Spleen (tissue), 7 donors: ENCODE results near the gene KRTAP12-1.

Experiments used
- POLR2A ChIP-seq, 3 donors: fragments of 450-650 bp; IDR thresholded peaks; one replicate each; pipeline ENCODE4 v1.5.1; 2017; ENCODE audit warnings: antibody characterized with exemption in 3 of 3, mild to moderate bottlenecking in 1 of 3
- POLR2AphosphoS5 ChIP-seq, 3 donors: sonication (generic); formaldehyde crosslinking; IDR thresholded peaks; one replicate each; pipeline ENCODE4 v1.5.1; 2017; ENCODE audit warnings: antibody characterized with exemption in 3 of 3
- TF ChIP-seq, protein P1 (sequence below), 11 experiments: fragments of 200-600 bp in 7 of 11; fragments of 450-650 bp in 4 of 11; sonication (generic) in 4 of 11; IDR thresholded peaks in 8 of 11; conservative IDR thresholded peaks in 3 of 11; 1 replicate in 7 of 11; 2 replicates in 4 of 11; pipeline versions ENCODE4 v1.4.0 to v1.8.0; 2016 to 2021; ENCODE audit warnings: antibody characterized with exemption in 11 of 11, inconsistent platforms in 4 of 11, mild to moderate bottlenecking in 1 of 11
- donor health status: DM: no; HTN: no; CAD: no; lungs with moderate emphysema.
- donor health status: DM: no; HTN: no; CAD: no.
- donor health status: DM: no; HTN: no; CAD: no.

DNA sequence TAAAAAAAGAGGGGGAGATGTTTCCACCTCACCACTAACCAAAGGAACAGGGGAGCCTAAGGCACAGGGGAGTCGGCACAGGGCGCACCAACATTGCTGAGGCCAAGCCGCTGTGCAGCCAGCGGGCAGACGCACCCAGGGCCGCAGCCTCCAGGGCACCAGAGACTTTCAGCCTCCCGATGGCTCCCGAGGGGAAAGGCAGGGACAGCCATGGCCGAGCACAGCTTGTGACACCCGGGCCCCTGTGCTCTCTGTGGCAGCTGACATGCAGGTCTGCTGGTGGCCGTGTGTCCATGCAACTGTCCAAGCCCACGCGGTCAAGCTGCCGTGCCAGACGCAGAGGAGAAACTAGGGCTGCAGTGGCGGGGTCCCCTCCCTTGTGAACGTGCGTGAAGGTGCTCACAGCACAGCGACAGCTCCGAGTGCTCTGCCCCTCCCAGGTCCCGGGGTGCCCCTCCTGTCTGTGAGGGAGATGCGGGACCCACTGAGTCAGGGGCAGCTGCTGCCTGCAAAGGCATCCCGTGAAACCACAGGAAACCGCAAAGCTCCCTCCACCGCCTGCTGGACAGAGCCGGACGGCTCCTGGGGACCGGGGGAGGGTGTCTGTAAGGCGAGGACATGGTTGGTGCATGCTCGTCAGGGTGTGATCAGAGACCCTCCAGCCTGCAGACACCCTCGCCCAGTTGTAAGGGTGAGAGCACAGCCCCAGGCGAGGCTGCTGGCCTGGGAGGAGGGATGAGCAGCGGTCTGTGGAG lies 33.2 kb downstream of the KRTAP12-1 start:
- TF ChIP-seq POLR2AphosphoS5 (IDR thresholded peaks at IDR 0.05) = no peak
- TF ChIP-seq POLR2A (IDR thresholded peaks at IDR 0.05) = no peak
- TF ChIP-seq, protein P1, sequence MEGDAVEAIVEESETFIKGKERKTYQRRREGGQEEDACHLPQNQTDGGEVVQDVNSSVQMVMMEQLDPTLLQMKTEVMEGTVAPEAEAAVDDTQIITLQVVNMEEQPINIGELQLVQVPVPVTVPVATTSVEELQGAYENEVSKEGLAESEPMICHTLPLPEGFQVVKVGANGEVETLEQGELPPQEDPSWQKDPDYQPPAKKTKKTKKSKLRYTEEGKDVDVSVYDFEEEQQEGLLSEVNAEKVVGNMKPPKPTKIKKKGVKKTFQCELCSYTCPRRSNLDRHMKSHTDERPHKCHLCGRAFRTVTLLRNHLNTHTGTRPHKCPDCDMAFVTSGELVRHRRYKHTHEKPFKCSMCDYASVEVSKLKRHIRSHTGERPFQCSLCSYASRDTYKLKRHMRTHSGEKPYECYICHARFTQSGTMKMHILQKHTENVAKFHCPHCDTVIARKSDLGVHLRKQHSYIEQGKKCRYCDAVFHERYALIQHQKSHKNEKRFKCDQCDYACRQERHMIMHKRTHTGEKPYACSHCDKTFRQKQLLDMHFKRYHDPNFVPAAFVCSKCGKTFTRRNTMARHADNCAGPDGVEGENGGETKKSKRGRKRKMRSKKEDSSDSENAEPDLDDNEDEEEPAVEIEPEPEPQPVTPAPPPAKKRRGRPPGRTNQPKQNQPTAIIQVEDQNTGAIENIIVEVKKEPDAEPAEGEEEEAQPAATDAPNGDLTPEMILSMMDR (IDR thresholded peaks at IDR 0.05 in 8 of 11, conservative IDR thresholded peaks at IDR 0.05 in 3 of 11) = no peak
